AG09319 (cell line): Measurements from ENCODE around the gene PRTFDC1.

ENCODE experiments used
- DNase-seq: peaks from one replicate; pipeline ENCODE4 v3.0.0-alpha.2; 2010; ENCODE audit warnings: low read depth; ENCODE audit errors: extremely low read depth
- CTCF ChIP-seq: IDR thresholded peaks from 2 replicates; pipeline ENCODE4 v1.5.1; 2011; ENCODE audit warnings: low read depth, mild to moderate bottlenecking, inconsistent platforms, low read length, moderate library complexity

PRTFDC1 gene

GRCh38 chr10:24938525-24938924 lies 13.9 kb downstream of the PRTFDC1 start:
- no peak for DNase-seq
- no peak for TF ChIP-seq CTCF

GRCh38 chr10:24938076-24938475 lies 14.3 kb downstream of the PRTFDC1 start:
- TF ChIP-seq CTCF: no peak

GRCh38 chr10:24935504-24936292 lies 16.7 kb downstream of the PRTFDC1 start:
- TF ChIP-seq CTCF: no peak
- no peak for DNase-seq

More at GRCh38 chr10:24938076-24938475, 14.3 kb downstream of the PRTFDC1 start:
- no peak for DNase-seq

GRCh38 chr10:24931236-24931635 lies 21.2 kb downstream of the PRTFDC1 start:
- DNase-seq: no peak
- no peak for TF ChIP-seq CTCF

- no peak for DNase-seq
- TF ChIP-seq CTCF: no peak
Observed at GRCh38 chr10:24930427-24930826, 22.0 kb downstream of the PRTFDC1 start.

GRCh38 chr10:24929904-24930303 lies 22.5 kb downstream of the PRTFDC1 start:
- no peak for TF ChIP-seq CTCF
- no peak for DNase-seq

GRCh38 chr10:24929056-24929544 lies 23.3 kb downstream of the PRTFDC1 start:
- no peak for DNase-seq
- TF ChIP-seq CTCF: no peak
